ENCODE data around the gene STRA6. TPM values are rescaled to one million over a fixed set of nuclear protein-coding genes. Genes with fewer than 3 reads are reported as not detected.

STRA6 gene
- polyA plus RNA-seq, 1 of the 3 experiments (the other 2 are of a cell fraction) = 27.9 TPM

DNA sequence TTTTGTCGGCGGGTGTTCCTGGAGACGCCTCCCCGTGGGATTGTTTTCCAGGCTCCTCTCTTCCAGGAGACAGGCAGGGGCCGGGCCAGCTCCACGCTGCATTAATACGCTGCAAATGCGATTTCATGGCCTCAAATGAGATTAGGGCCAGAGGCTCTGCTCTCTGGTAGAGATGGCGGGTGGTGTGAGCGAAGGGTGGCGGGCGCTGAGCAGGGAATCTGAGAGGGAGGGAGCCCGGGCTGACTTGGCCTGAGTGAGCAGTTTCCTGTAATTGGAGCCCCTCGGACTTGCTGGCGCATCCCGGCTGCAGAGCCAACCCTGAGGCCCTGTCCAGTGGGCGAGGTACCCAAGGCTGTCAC, 26.1 kb upstream of the STRA6 start (continued):
- TF ChIP-seq PBX3 (IDR thresholded peaks at IDR 0.05) (0 out of 2 replicates have a peak, but pooled peaks have one; percentile 9), MAX (IDR thresholded peaks at IDR 0.05; ENCODE audit: low read depth) (peak; percentile 80), FOXJ3 (CRISPR knock-in tag; IDR thresholded peaks at IDR 0.05) (peak; percentile 87; the same call in 1 of the 2 replicates)

GRCh38 chr15:74227968-74228722, 25.6 kb upstream of the STRA6 start:
- Histone ChIP-seq H3K27ac (ENCODE audit: low read depth in 2 of 2, low read length in 1 of 2) (peak overlapping the region; percentile 72 to 100), H3K4me2 (peak overlapping the region; percentile 67), H3F3A (replicated peaks; ENCODE audit: insufficient read depth) (peaks cover 15% of the 10 kb centered on the region), H3K27me3 (ENCODE audit: insufficient read depth) (no peaks in the 10 kb centered on the region), H3K36me3 (replicated peaks in 1 of 2; ENCODE audit: control insufficient read depth in 1 of 2, insufficient read depth in 2 of 2, low read length in 1 of 2) (no peaks in the 10 kb centered on the region), H3K79me2 (ENCODE audit: insufficient read depth) (no peaks in the 10 kb centered on the region), H2AFZ (ENCODE audit: low read depth) (peak overlapping the region; percentile 92), H3K4me1 (ENCODE audit: control insufficient read depth in 1 of 2, insufficient read depth in 2 of 2, low read depth in 1 of 2, low read length in 1 of 2) (peaks cover 37 to 84% of the 10 kb centered on the region in 2 experiments), H3K9me2 (no peaks in the 10 kb centered on the region), H3K4me3 (ENCODE audit: low read depth in 2 of 2, low read length in 1 of 2) (no peak overlapping the region; a peak in 1 of 4 replicates), H3K9ac (peak overlapping the region; percentile 33; the same call in 1 of the 2 replicates), H3K9me3 (no peaks in the 10 kb centered on the region), H4K20me1 (ENCODE audit: insufficient read depth) (no peaks in the 10 kb centered on the region)
- ChIA-PET POLR2A (interaction anchor here (0.6 to 1.9 kb wide), 13 partner anchors 12 to 98 kb away, joined by 3 to 12 read pairs (median 4); partner anchors contain the start of genes ISLR2 and STRA6), CTCF (interaction anchor here (0.6 to 5.4 kb wide), 17 partner anchors 9 to 100 kb away, joined by 3 to 35 read pairs (median 4); no protein-coding TSS in a partner anchor)
- no peak for TF ChIP-seq TAF1 (IDR thresholded peaks at IDR 0.05; ENCODE audit: borderline replicate concordance, low read depth, low read length)
- TF ChIP-seq NFIC (IDR thresholded peaks at IDR 0.05; ENCODE audit: borderline replicate concordance) = peak; percentile 45
- TF ChIP-seq, protein P1, sequence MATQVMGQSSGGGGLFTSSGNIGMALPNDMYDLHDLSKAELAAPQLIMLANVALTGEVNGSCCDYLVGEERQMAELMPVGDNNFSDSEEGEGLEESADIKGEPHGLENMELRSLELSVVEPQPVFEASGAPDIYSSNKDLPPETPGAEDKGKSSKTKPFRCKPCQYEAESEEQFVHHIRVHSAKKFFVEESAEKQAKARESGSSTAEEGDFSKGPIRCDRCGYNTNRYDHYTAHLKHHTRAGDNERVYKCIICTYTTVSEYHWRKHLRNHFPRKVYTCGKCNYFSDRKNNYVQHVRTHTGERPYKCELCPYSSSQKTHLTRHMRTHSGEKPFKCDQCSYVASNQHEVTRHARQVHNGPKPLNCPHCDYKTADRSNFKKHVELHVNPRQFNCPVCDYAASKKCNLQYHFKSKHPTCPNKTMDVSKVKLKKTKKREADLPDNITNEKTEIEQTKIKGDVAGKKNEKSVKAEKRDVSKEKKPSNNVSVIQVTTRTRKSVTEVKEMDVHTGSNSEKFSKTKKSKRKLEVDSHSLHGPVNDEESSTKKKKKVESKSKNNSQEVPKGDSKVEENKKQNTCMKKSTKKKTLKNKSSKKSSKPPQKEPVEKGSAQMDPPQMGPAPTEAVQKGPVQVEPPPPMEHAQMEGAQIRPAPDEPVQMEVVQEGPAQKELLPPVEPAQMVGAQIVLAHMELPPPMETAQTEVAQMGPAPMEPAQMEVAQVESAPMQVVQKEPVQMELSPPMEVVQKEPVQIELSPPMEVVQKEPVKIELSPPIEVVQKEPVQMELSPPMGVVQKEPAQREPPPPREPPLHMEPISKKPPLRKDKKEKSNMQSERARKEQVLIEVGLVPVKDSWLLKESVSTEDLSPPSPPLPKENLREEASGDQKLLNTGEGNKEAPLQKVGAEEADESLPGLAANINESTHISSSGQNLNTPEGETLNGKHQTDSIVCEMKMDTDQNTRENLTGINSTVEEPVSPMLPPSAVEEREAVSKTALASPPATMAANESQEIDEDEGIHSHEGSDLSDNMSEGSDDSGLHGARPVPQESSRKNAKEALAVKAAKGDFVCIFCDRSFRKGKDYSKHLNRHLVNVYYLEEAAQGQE (IDR thresholded peaks at IDR 0.05; ENCODE audit: low read depth, low read length) = no peak
- TF ChIP-seq EP300 (IDR thresholded peaks at IDR 0.05; ENCODE audit: borderline replicate concordance in 1 of 2, low read depth in 1 of 2, low read length in 1 of 2) = no peak
- TF ChIP-seq RFX5 (IDR thresholded peaks at IDR 0.05; ENCODE audit: low read length) = no peak
- no peak for DNase-seq
- whole genome bisulfite sequencing (ENCODE audit: low lambda C conversion rate) = 30% methylated on average over 11 of the region's 11 CpGs
